GM12878 (cell line): ENCODE measurements around the gene PPP1R14D. TPM values are rescaled to one million over a fixed set of nuclear protein-coding genes. Genes with fewer than 3 reads are reported as not detected.

Source experiments
- CEBPB ChIP-seq, 2 experiments: fragments of 150-350 bp in 1 of 2; IDR thresholded peaks; 2 replicates each; pipeline ENCODE4 v1.6.1; 2012 to 2014; ENCODE audit warnings: low read depth in 2 of 2, low read length in 2 of 2, borderline replicate concordance in 1 of 2, inconsistent platforms in 1 of 2
- polyA plus RNA-seq, 11 experiments: library from polyadenylated mRNA; depleted of rRNA in 4 of 11; unstranded in 6 of 11; stranded (reverse) in 5 of 11; fragments of >200 nt; fragmentation: Nextera tagmentation in 4 of 11; fragmentation: Illumina TruSeq in 1 of 11; extraction: Ambion mirVana in 4 of 11; extraction: Trizol in 1 of 11; gene quantifications; 1 replicate in 1 of 11; 2 replicates in 10 of 11; pipeline versions ENCODE4 v1.2.1 to v1.2.3, GENCODE V29; 2011 to 2016; ENCODE audit warnings: inconsistent platforms in 2 of 11, missing spikeins in 2 of 11, low read depth in 1 of 11
- total RNA-seq, 4 experiments: library from RNA; depleted of rRNA in 3 of 4; stranded (reverse); fragments of >200 nt in 3 of 4; fragmentation: Illumina TruSeq in 1 of 4; extraction: Trizol in 1 of 4; gene quantifications; 2 replicates each; pipeline versions ENCODE4 v1.2.1 to v1.2.3, GENCODE V29; 2013 to 2021
- TF ChIP-seq, protein P1 (sequence below): fragments of 450-650 bp; formaldehyde crosslinking; IDR thresholded peaks from 2 replicates; pipeline ENCODE4 v1.4.0; 2020; ENCODE audit warnings: mild to moderate bottlenecking, moderate library complexity
- TF ChIP-seq, protein P2 (sequence below): fragments of 450-650 bp; IDR thresholded peaks from 2 replicates; pipeline ENCODE4 v1.6.1; 2016; ENCODE audit warnings: mild to moderate bottlenecking

The PPP1R14D gene
- total and polyA plus RNA-seq, 10 of the 15 experiments (the other 5 are each of a cell fraction or from before 2014, with no cell fraction given) = 0.10 TPM; not detected in 9

DNA sequence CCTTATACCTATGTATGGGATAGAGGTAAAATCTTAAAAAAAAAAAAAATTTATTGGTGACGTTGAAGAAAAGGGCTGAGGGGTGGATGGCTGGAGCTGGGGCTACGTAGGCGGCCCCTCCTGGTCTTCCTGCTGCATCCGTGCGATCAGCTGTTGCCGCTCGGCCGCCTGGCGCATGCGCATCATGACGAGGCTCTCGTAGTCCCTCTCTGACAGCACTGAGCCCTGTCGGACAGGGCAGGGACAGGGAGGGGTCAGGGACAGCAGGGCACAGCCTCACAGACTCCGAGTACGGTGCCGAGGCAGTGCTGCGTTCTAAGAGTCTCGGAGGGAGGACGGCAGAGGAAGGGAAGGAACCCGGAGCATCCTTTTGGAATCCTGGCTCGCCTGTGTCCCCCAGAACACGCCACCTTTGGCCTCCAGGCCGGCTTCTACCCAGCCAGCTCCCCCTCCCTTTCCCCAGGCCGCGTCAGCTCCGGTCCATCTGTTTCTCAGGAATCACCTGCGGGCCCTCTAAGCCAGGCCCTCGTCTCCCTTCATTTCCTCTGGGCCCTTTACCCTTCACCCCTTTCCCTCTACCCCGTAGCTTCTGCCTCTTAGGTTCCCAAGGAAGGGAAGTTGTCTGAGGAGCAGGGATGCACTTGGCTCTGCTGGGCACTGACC is 60.5 kb downstream of the PPP1R14D start (continued):
- TF ChIP-seq, protein P1, sequence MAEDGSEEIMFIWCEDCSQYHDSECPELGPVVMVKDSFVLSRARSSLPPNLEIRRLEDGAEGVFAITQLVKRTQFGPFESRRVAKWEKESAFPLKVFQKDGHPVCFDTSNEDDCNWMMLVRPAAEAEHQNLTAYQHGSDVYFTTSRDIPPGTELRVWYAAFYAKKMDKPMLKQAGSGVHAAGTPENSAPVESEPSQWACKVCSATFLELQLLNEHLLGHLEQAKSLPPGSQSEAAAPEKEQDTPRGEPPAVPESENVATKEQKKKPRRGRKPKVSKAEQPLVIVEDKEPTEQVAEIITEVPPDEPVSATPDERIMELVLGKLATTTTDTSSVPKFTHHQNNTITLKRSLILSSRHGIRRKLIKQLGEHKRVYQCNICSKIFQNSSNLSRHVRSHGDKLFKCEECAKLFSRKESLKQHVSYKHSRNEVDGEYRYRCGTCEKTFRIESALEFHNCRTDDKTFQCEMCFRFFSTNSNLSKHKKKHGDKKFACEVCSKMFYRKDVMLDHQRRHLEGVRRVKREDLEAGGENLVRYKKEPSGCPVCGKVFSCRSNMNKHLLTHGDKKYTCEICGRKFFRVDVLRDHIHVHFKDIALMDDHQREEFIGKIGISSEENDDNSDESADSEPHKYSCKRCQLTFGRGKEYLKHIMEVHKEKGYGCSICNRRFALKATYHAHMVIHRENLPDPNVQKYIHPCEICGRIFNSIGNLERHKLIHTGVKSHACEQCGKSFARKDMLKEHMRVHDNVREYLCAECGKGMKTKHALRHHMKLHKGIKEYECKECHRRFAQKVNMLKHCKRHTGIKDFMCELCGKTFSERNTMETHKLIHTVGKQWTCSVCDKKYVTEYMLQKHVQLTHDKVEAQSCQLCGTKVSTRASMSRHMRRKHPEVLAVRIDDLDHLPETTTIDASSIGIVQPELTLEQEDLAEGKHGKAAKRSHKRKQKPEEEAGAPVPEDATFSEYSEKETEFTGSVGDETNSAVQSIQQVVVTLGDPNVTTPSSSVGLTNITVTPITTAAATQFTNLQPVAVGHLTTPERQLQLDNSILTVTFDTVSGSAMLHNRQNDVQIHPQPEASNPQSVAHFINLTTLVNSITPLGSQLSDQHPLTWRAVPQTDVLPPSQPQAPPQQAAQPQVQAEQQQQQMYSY (CRISPR knock-in tag) = no peak
- TF ChIP-seq, protein P2, sequence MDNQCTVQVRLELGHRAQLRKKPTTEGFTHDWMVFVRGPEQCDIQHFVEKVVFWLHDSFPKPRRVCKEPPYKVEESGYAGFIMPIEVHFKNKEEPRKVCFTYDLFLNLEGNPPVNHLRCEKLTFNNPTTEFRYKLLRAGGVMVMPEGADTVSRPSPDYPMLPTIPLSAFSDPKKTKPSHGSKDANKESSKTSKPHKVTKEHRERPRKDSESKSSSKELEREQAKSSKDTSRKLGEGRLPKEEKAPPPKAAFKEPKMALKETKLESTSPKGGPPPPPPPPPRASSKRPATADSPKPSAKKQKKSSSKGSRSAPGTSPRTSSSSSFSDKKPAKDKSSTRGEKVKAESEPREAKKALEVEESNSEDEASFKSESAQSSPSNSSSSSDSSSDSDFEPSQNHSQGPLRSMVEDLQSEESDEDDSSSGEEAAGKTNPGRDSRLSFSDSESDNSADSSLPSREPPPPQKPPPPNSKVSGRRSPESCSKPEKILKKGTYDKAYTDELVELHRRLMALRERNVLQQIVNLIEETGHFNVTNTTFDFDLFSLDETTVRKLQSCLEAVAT = no peak
- TF ChIP-seq CEBPB (IDR thresholded peaks at IDR 0.05; ENCODE audit: borderline replicate concordance in 1 of 2, low read depth in 2 of 2, low read length in 2 of 2) = no peak
- TF ChIP-seq, all 136 proteins: peak for 0
